GM10266 (cell line): Measurements from ENCODE around the gene ABCD2.
"Not testable (repeated sequence)": the region's sequence is repeated elsewhere in the genome, so short reads cannot be mapped to it uniquely, and the experiment has no call there.

Experiments used
- DNase-seq: peaks from one replicate; pipeline ENCODE4 v3.0.0; 2012; ENCODE audit errors: extremely low spot score
- TF ChIP-seq, protein P1 (sequence below): IDR thresholded peaks from 2 replicates; pipeline ENCODE4 v1.5.1; 2012; ENCODE audit warnings: mild to moderate bottlenecking, low read depth; ENCODE audit not compliant: control insufficient read depth, insufficient read depth; ENCODE audit errors: missing control alignments

ABCD2 gene

DNA sequence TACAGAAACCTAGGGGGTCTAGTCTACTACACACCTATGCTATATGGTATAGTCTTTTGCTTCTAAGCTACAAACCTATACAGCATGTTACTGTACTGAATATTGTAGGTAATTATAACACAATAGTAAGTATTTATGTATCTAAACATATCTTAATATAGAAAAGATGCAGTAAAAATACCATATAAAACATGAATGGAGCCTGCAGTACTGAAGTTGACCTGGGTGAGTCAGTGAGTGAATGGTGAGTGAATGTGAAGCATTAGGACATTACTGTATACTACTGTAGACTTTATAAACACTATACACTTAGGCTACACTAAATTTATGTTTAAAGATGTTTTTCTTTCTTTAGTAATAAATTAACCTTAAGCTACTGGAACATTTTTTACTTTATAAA is 13.1 kb upstream of the ABCD2 start:
- TF ChIP-seq, protein P1, sequence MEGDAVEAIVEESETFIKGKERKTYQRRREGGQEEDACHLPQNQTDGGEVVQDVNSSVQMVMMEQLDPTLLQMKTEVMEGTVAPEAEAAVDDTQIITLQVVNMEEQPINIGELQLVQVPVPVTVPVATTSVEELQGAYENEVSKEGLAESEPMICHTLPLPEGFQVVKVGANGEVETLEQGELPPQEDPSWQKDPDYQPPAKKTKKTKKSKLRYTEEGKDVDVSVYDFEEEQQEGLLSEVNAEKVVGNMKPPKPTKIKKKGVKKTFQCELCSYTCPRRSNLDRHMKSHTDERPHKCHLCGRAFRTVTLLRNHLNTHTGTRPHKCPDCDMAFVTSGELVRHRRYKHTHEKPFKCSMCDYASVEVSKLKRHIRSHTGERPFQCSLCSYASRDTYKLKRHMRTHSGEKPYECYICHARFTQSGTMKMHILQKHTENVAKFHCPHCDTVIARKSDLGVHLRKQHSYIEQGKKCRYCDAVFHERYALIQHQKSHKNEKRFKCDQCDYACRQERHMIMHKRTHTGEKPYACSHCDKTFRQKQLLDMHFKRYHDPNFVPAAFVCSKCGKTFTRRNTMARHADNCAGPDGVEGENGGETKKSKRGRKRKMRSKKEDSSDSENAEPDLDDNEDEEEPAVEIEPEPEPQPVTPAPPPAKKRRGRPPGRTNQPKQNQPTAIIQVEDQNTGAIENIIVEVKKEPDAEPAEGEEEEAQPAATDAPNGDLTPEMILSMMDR = no peak
- DNase-seq = no peak

DNA sequence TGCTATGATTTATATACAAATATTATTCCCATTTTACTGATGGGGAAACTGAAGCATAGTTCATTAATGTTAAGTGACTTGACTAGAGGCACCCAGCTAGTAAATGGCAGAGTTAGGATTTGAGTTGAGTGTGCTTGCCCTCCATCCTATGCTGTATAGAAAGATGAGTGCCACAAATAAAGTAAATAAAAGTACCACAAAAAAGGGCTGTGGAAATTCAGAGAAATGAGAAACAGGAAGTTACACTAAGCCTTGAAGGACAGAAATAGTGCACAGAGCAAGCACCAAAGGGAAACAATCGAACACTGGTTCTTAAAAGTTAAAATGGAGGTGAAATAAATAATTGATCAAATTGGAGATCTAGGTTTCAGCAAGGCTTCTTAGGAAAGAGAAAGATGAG is 9.2 kb upstream of the ABCD2 start:
- TF ChIP-seq, protein P1 = no peak
- no peak for DNase-seq

DNA sequence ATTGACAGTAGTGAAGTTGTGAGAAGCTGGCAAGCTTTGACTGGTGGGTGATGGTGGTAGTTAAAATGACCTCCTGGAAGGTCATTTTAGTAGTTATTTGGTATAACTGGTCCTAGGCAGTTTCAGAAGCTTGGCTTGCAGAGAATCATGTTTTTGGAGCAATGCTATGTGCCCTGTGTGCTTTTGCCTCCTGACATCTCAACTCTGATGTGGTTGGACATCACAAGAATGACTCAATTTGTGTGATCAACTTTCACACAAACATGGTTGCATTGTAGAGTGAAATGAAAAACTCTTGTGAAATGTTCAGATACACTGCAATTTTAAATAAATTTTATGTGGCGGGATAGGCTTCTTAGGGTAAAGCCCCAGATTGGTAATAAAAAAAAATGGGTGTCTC is 8.3 kb upstream of the ABCD2 start:
- TF ChIP-seq, protein P1 = no peak
- DNase-seq = no peak

DNA sequence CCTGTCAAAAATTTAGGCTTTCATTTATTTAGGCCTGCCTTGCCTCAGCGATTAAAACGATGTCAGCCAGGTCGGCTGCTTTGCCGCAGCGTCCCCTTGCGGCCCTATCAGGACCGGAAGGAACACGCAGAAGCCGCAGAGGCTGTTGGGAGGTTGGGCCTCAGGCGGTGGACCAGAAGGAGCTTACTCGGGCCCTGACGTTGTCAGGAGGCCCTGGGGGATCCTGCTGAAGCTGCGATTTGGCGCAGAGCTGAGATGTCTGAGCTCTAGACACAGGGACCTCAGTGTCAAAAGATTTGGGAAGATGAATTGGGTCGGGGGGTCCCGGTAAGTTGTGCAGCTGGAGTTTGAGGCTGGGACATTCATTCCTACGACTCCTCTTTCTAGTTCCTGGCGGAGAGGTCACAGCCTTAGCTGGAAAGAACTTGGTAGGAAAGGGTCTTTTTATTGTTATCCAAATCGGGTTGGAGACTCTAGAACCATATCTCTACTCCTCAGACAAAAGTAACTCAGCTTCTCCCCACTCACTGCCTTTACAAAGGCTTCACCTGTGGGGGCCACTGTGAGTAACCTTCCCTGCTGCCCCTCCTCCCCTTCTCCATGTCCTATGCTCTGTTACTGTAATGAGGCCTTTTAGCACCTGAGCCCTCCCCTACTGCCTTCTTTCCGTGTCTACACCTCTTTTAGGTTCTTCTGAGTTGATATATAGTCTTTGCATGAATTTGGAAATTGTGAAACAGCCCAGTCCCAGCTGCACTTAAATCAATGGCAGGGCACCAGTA is 6.6 kb upstream of the ABCD2 start:
- TF ChIP-seq, protein P1 = no peak
- no peak for DNase-seq

DNA sequence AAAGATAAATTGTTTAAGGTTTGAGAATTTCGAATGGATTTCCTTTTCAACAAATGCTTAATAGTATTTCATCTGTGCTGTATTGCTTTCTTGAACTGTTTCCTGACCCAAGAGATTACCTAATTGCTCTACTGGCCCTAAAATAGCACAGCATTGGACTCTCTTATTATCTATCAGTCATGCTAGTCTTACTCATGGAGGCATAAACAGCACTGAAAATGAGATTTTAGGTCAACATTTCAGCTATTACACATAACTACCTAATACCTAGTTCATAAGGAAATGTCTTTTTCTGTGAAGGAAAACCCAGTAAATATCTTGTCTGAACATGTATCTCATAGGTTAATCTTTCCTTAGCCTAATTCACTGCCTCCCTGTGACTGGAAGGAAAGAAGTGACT is 4.3 kb upstream of the ABCD2 start:
- TF ChIP-seq, protein P1 = no peak

DNA sequence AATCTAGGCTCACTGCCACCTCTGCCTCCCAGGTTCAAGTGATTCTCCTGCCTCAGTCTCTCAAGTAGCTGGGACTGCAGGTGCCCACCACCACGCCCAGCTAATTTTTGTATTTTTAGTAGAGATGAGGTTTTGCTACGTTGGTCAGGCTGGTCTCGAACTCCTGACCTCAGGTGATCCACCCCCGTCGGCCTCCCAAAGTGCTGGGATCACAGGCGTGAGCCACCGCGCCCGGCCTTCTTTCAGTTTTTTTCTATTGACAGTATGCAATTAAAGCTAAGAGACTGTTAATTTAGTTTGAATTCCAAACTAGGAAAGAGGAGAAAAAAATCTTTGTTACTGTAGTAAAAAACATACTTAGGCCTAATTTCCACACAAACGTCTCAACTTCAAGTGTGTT is 3.6 kb upstream of the ABCD2 start:
- not testable (repeated sequence) for DNase-seq

More for the DNA sequence above, 4.3 kb upstream of the ABCD2 start:
- DNase-seq = no peak

DNA sequence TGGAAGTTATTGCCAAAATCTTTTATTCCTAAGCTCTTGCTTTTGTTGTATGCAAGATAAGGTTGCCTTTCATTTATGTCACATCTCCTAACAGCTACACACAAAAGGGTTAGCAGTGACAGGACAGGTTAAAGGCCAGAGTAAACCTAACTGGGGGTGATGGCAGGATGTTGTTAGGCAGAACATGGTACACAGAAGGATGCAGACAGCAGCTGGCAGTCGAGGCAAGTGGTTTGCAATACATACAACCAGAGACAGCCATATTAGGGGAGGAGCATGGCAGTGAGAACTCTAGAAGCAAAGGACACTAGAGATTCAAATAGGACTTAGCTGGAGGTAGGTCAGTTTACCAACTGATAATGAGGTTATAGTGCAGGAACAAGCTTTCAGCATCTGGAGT is 2.7 kb upstream of the ABCD2 start:
- TF ChIP-seq, protein P1 = no peak
- no peak for DNase-seq

DNA sequence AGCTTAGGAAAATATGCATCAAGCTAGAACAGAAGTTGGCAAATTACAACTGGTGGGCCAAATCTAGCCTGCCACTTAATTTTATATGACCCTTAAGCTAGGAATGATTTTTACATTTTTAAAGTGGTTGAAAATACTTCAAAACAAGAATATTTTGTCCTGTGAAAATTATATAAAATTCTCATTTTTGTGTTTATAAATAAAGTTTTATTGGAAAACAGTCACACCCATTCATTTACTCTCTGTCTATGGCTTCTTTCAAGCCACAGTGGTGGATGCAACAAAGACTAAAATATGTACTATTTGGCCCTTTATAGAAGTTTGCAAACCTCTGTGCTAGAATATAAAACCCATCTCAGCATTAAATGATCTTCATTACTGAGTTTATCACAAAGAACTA is 2.1 kb upstream of the ABCD2 start:
- no peak for DNase-seq
- TF ChIP-seq, protein P1 = no peak
